Tibial nerve (tissue), 4 donors: Measurements from ENCODE around the gene RAI14. TPM values are rescaled to one million over a fixed set of nuclear protein-coding genes. Genes with fewer than 3 reads are reported as not detected.

Experiments used
- DNase-seq, 2 donors: peaks; one replicate each; pipeline ENCODE4 v3.0.0-alpha.2; 2019; ENCODE audit warnings: low spot score in 2 of 2
- H3K27ac ChIP-seq, 4 donors: fragments of 200-600 bp; sonication (generic) in 3 of 4; one replicate each; pipeline ENCODE4 v1.5.1; 2017 to 2019; ENCODE audit warnings: mild to moderate bottlenecking in 1 of 4
- H3K27me3 ChIP-seq, 2 donors: fragments of 200-600 bp; sonication (generic) in 1 of 2; one replicate each; pipeline versions ENCODE4 v1.5.1 to v1.6.0; 2017 to 2019
- H3K36me3 ChIP-seq, 3 donors: fragments of 200-600 bp; sonication (generic); one replicate each; pipeline ENCODE4 v1.5.1; 2018 to 2019
- H3K4me1 ChIP-seq, 4 donors: fragments of 200-600 bp; sonication (generic) in 3 of 4; one replicate each; pipeline ENCODE4 v1.5.1; 2017 to 2019
- H3K4me3 ChIP-seq, 4 donors: fragments of 200-600 bp; sonication (generic) in 3 of 4; one replicate each; pipeline ENCODE4 v1.5.1; 2017 to 2019; ENCODE audit warnings: mild to moderate bottlenecking in 1 of 4, moderate library complexity in 1 of 4
- H3K9me3 ChIP-seq, 4 donors: fragments of 200-600 bp; sonication (generic) in 3 of 4; one replicate each; pipeline ENCODE4 v1.5.1; 2017 to 2019
- EP300 ChIP-seq, 2 donors: sonication (generic); formaldehyde crosslinking; IDR thresholded peaks; one replicate each; pipeline ENCODE4 v1.6.1; 2017; ENCODE audit warnings: antibody characterized with exemption in 2 of 2, mild to moderate bottlenecking in 1 of 2
- POLR2A ChIP-seq, 2 donors: fragments of 450-650 bp; IDR thresholded peaks; one replicate each; pipeline ENCODE4 v1.6.1; 2017; ENCODE audit warnings: antibody characterized with exemption in 2 of 2, mild to moderate bottlenecking in 2 of 2, moderate library complexity in 2 of 2
- WGBS, 2 donors: methylation state at CpG; one replicate each; pipeline ENCODE4 v1.1.5; 2018; 5-methylcytosine and 5-hydroxymethylcytosine counted together
- total RNA-seq, 4 donors: library from RNA; depleted of rRNA; stranded (reverse); fragments of >200 nt; gene quantifications; one replicate each; pipeline ENCODE4 v1.1.0, GENCODE V29; 2016
- TF ChIP-seq, protein P1 (sequence below), 5 experiments: fragments of 200-600 bp in 3 of 5; fragments of 450-650 bp in 2 of 5; sonication (generic) in 3 of 5; IDR thresholded peaks; one replicate each; pipeline ENCODE4 v1.5.1; 2016 to 2019; ENCODE audit warnings: antibody characterized with exemption in 5 of 5, mild to moderate bottlenecking in 3 of 5, moderate library complexity in 2 of 5

The RAI14 gene
- total RNA-seq, 4 donors from 2014 or later, result 42.8 to 72.2 (median 68.0) TPM

DNA sequence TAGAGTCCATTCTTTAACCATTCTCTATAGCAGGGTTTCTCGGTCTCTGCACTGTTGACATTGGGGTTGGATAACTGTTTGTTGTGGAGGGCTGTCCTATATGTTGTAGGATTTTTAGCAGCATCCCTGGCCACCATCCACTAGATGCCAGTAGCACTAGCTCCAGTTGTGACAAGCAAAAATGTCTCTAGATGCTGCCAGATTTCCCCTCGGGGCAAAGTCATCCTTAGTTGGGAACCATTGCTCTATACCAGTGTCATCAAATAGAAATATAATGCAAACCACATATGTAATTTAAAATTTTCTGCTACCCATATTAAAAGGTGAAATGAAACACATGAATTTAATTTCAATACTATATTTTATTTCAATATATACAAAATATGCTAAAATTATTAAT is 185.7 kb downstream of the RAI14 start:
- Histone ChIP-seq H3K36me3 (no peaks in the 10 kb centered on the region), H3K4me3 (no peak overlapping the region), H3K27ac (no peak overlapping the region), H3K27me3 (no peaks in the 10 kb centered on the region), H3K4me1 (peaks cover 0 to 19% (median 6%) of the 10 kb centered on the region in 4 donors), H3K9me3 (no peaks in the 10 kb centered on the region)
- no peak for DNase-seq
- WGBS, 2 donors, result 79 to 87% methylated on average over 2 of the region's 2 CpGs
- TF ChIP-seq EP300 (IDR thresholded peaks at IDR 0.05) (no peak), POLR2A (IDR thresholded peaks at IDR 0.05) (no peak)
- TF ChIP-seq, protein P1, sequence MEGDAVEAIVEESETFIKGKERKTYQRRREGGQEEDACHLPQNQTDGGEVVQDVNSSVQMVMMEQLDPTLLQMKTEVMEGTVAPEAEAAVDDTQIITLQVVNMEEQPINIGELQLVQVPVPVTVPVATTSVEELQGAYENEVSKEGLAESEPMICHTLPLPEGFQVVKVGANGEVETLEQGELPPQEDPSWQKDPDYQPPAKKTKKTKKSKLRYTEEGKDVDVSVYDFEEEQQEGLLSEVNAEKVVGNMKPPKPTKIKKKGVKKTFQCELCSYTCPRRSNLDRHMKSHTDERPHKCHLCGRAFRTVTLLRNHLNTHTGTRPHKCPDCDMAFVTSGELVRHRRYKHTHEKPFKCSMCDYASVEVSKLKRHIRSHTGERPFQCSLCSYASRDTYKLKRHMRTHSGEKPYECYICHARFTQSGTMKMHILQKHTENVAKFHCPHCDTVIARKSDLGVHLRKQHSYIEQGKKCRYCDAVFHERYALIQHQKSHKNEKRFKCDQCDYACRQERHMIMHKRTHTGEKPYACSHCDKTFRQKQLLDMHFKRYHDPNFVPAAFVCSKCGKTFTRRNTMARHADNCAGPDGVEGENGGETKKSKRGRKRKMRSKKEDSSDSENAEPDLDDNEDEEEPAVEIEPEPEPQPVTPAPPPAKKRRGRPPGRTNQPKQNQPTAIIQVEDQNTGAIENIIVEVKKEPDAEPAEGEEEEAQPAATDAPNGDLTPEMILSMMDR (IDR thresholded peaks at IDR 0.05), result no peak

DNA sequence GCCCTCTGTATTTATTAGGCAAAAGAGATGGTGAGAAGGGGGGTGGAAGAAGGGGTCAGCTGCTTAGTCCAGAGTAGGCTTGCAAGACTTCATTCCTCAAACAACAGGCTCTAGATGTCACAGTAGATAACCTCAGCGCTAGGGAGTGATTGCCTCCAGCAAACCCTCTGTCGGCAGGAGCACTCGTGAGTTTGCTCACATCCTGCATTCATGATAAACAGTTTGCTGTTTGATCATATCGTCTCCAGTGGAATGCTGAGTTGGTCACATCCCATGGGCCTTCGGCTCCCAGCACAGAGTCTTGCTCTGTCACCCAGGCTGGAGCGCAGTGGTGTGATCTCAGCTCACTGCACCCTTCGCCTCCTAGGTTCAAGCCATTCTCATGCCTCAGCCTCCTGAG is 186.4 kb downstream of the RAI14 start:
- H3K27ac ChIP-seq, result no peak overlapping the region
- no peaks in the 10 kb centered on the region for H3K36me3 ChIP-seq
- DNase-seq, result no peak
- no peaks in the 10 kb centered on the region for H3K9me3 ChIP-seq
- 83 to 89% methylated on average over 7 of the region's 7 CpGs for WGBS, 2 donors
- TF ChIP-seq EP300 (IDR thresholded peaks at IDR 0.05) (no peak), POLR2A (IDR thresholded peaks at IDR 0.05) (no peak)
- TF ChIP-seq, protein P1 (IDR thresholded peaks at IDR 0.05), result no peak
- H3K4me3 ChIP-seq, result no peak overlapping the region
- H3K4me1 ChIP-seq, result peaks cover 0 to 19% (median 6%) of the 10 kb centered on the region in 4 donors
- H3K27me3 ChIP-seq, result no peaks in the 10 kb centered on the region

DNA sequence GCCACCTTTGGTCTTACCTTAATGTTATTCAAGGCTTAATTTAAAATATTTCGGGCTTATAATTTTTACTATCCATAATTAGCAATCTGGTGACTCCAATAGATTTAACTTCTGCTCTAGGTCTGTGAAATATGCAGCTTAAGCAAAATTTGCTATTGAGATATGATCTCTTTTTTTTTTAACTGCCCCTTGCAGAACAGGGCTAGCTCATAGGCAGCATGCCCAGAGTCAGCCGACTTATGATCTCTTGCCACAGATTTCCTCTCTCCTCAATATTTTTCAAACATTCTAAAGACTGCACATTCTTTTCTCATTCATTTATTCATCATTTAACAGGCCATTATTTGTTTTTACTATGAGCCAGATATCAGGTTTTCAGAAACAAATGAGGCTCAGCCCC is 187.4 kb downstream of the RAI14 start:
- Histone ChIP-seq H3K4me1 (peaks cover 0 to 16% (median 4%) of the 10 kb centered on the region in 4 donors), H3K4me3 (no peak overlapping the region), H3K27me3 (no peaks in the 10 kb centered on the region), H3K27ac (no peak overlapping the region), H3K9me3 (no peaks in the 10 kb centered on the region), H3K36me3 (no peaks in the 10 kb centered on the region)
- DNase-seq, result no peak
- TF ChIP-seq EP300 (IDR thresholded peaks at IDR 0.05) (no peak), POLR2A (IDR thresholded peaks at IDR 0.05) (no peak)
- TF ChIP-seq, protein P1 (IDR thresholded peaks at IDR 0.05), result no peak
- WGBS, 2 donors, result 45 to 49% methylated on average over 2 of the region's 2 CpGs

DNA sequence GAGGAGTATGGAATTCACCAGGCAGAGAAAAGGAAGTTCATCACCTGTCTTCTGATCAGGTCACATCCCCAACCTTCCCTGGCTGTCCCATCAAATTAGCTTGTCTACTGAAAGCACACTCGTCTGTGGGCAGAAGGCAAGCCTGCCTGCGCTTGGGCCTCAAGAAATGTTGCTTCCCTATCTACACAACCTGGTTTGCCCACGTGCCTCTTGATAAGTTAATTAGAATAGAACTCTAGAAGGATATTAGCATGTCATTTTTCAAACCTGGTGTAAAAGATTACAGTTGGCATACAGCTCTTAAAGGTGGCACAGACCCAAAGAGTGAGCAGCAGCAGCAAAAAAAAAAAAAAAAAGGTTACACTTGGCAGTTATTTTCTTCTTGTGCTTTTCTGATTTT is 188.0 kb downstream of the RAI14 start:
- DNase-seq, result no peak
- WGBS, 2 donors, result 73 to 79% methylated on average over 3 of the region's 3 CpGs
- H3K4me3 ChIP-seq, result no peak overlapping the region
- no peaks in the 10 kb centered on the region for H3K27me3 ChIP-seq
- no peak overlapping the region for H3K27ac ChIP-seq
- no peaks in the 10 kb centered on the region for H3K9me3 ChIP-seq
- H3K36me3 ChIP-seq, result no peaks in the 10 kb centered on the region
- peaks cover 0 to 14% (median 3%) of the 10 kb centered on the region in 4 donors for H3K4me1 ChIP-seq
- TF ChIP-seq EP300 (IDR thresholded peaks at IDR 0.05) (no peak), POLR2A (IDR thresholded peaks at IDR 0.05) (no peak)
- TF ChIP-seq, protein P1 (IDR thresholded peaks at IDR 0.05), result no peak

DNA sequence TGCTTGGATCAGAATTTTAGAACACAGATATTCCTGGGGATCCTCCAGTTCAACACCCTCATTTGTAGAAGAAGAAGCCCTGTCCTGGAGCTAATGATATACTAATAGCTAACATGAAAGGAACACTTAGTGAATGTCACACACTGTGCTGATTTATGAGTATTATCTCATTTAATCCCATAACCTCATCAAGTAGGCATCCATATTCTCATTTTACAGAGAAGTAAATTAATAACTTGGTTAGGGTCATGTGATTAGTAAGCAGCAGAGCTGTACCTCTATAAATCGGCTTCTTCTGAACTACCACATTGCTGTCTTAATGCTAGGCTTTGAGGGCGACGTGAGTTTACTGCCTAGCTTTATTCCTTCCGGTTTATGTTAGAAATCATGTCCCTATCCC is 188.9 kb downstream of the RAI14 start:
- 70 to 71% methylated on average over 4 of the region's 4 CpGs for WGBS, 2 donors
- no peaks in the 10 kb centered on the region for H3K9me3 ChIP-seq
- H3K4me1 ChIP-seq, result peaks cover 0 to 7% (median 0%) of the 10 kb centered on the region in 4 donors
- H3K4me3 ChIP-seq, result no peak overlapping the region
- no peak for DNase-seq
- no peak overlapping the region for H3K27ac ChIP-seq
- no peaks in the 10 kb centered on the region for H3K27me3 ChIP-seq
- TF ChIP-seq POLR2A (IDR thresholded peaks at IDR 0.05), result no peak
- TF ChIP-seq EP300 (IDR thresholded peaks at IDR 0.05), result no peak
- TF ChIP-seq, protein P1 (IDR thresholded peaks at IDR 0.05), result no peak
- H3K36me3 ChIP-seq, result no peaks in the 10 kb centered on the region
